HG03442 (cell line): ENCODE measurements around the gene MAML3.

Experiments
- ATAC-seq: cut with Tn5 transposase; IDR thresholded peaks from one replicate; pipeline ENCODE4 v1.9.1; 2021; ENCODE audit warnings: mild to moderate bottlenecking, moderate library complexity; ENCODE audit not compliant: unreplicated experiment

The MAML3 gene

DNA sequence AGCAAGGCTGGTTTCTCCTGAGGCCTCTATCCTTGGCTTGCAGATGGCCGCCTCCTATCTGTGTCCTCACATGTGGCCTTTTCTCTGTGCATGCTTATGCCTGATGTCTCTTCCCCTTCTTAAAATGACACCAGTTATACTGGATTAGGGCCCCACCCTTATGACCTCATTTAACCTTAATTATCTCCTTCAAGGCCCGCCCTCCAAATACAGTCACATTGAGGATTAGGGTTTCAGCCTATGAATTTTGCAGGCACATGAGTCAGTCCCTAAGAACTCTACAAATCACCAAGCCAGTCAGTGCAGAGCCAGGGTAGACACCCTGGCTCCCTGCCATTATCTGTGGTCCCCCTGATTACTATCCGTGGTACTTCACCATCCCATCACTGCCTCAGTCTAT, 51.6 kb downstream of the MAML3 start:
- ATAC-seq = no peak

DNA sequence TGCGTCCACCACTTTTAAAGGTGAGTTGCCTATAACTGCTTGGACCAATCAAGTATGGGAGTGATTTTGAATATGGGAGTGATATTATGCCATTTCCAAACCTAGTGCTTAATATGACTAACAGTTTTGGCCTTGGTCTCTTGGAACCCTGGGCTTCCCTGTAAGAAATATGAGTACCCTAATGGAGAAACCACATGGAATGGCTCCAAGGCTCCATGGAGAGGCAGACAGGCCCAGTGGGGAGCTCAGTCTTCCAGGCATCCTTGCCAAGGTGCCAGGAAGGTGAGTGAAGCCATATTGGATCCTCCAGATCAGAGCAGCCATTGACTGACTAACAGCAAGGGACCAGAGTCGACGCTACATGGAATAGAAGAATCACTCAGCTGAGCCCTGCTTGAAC, 53.2 kb downstream of the MAML3 start:
- ATAC-seq = no peak

DNA sequence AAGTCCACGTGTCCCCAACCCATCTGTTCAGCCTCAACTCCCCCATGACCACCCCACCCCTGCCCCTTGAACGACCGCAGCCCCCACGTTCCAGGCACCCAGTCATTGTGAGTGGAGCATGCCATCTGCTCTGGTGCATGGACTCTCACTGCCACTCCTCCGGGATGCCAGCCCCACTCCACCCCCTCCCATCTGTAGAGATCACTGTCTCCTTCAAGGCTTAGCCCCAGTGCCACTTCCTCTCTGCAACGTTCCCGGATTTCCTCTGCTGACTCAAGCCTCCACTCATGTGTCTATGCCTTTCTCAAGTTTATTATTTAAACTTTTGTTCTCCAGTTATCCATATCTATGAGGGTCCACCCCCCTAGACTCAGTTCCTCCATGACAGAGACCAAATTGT, 54.0 kb downstream of the MAML3 start:
- no peak for ATAC-seq

DNA sequence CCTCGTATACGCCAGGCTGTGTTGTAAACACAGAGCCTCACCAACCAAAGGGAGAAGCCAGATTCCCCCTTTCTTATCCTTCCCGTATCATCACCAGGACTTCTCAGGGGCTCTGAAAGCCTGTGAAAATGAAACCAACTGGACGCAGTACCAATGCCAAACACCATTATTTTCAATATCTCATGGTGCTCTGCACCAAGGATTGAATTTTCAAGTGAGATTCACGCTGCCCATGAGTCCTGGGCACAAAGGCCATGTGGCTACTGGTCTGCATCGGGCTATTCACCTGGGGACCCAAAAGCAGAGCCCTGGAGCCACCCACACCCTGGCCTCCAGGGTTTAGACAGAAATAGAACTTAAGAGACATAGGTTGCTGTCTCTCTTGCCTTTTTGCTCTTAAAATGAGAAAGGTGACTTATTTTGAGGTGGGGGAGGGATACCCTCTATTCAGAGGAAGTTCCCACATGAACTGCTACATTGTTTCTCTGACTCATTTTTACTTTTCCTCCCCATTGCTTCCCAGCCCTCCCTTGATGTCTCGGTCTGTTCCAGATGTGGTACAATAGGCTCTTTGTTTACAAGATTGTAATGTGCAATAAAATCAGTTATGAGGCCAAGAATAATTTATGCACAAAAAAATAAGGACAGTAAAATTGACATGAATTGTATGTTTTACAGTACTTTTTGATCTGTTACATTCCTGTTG, 55.4 kb downstream of the MAML3 start:
- no peak for ATAC-seq

DNA sequence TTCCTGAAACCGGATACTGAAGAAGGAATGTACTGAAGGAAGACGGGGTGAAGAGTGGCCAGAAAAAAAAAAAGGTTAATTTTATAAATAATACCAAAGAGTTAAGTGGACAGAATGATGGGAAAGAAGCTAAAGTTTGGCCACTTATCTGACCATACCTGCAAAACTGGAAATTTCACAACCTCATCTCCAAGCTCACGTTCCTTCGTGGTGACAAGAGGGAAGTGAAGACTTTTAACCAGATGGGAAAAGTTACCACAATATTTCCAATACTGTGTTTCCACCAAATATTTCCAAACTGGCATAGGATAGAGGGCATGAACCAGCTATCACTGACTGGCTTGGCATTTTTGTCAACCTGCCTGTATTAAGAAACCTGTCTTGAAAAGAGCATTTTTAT, 56.4 kb downstream of the MAML3 start:
- ATAC-seq = no peak

DNA sequence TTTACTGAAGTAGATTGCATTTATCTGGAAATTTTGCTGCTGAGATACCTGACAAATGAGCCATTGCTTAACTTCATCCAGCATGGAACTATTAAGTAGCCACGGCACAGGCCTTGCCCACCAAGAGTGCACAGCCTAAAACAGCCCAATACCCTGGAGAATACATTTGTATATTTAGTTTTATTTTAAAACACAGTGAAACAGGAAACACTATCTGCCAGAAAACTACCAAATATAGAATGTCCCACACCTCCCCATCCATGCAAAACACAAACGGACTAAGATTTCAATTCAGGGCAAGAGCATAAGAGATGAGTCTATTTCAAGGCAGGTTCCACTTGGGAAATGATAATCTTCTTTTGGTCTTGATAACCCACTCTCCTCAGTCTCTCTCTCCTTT, 57.1 kb downstream of the MAML3 start:
- ATAC-seq = no peak

DNA sequence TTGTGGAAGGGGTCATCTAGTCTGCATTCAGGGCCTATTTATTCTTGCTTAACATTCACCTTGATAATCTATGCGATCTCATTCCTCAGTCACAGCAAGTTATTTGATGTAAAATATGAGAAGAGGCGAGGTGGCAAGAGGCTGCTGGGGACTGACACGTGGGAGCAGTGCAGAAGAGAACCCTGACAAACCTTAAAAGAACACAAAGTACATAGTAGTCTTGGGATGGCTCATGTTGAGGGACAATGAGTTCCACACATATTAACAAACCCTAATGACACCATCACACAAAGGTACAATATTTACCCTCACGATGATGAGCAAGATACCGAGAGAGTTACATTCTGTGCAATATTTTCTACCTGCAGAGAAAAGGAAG, 57.5 kb downstream of the MAML3 start:
- ATAC-seq = no peak

DNA sequence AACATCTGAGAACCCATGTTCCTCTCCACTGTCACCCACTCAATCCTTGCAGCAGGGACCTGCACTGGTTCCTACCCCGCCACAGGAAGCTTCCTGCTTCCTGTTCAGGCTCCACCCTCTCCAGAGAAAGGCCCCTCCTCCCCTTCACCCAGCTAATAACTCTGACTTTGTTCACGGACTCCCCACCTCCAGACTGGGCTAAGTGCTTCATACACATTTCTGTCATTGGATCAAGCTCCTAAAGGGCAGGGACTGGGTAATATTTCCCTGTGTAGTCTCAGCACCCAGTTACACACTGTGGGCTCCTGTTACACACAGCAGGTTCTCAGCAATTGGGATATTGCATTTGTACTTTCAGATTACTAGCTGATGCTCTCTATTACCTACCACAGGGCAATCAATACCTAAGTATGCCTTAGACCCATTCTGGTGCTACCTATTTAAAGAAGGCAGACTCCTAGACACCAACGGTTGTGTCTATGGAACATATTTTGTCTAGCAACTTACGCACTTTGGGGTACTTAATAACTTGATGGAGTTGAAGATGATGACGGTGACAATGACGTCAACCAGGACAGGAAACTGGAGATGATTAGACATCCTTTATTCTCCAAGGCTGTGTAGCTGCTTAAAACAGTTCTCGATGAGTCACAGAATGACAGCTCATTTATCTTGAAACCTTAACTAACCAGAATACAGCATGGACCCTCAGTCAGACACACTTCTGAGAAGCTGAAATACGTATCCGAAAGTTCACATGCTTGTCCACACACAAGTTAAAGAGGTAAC, 58.1 kb downstream of the MAML3 start:
- ATAC-seq = no peak

DNA sequence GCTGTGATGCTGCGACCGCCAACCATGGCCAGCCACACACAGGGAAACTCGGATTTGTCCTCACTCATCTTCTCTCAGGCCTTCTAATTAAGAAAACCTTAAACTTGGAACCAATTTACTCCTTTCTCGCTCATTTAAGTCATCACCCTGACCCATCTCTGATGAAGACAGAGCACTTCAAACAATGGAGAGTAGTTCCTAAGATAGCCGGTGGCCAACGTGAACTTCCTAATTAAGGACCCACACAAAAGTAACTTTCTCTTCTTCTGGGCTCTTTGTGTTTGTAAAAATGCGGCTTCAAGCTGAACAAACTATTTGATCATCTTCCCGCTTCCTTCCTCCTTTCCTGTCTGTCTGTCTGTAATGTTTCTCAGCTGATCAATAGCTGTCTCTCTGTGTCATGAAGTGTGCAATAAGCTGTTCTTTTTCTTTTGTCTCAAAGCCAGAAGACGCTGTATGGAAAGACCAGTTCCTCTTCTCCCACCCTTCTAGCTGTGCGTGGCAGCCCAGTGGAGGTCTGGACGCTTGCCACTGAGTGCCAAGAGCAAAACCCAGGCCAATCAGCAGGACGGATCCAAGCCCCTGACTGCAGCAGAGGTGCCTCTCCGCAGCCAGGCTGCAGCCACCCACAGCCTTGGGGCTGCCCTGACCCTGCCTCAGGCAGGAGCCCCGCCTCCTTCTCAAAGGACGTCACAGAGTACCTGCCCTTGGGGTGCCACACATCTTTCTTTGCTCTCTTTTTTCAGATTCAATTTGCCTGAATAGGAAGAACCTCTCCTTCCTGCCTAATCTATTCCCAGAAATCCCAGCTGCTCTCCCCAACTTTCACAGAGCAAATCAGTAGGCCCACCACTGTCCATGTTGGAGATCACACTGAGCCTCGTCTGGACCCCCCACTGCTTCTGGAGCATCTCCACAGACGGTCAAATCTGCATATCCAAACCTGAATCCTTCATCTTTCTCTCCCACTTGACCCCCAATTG, 59.3 kb downstream of the MAML3 start:
- ATAC-seq = no peak

DNA sequence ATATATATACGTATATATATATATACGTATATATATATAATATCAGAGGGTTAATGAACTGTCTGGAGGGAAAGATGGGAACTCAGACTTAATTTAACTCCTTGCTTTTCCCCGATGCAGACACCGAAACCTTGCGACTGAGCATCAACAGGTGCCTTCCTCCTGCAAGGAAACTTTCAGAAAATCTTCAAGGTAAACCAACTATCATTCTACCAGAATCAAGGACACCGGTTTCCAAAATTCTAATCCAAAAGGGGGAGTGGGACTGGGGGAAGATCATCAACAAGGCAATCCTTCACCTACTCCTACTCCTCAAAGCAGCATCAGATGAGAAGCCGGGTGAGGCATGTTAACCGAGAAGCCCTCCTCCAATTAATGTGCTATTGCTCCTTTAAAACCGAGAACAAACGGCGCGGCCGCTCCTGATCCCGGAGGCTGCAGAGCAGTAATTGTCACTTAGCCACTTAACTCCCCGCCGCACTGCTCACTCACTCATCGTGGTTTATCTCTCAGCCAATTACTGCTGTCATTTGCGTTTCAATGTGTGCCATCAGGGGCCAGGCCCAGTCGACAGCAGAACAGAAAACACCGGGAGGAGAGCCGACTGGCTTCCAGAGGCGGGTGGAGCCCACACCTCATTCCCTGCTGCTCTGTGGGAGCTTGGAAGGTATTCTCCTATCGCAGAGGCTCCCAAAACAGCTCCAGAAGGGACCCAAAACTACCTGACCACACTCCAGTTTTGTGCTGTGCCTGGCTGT, 61.7 kb downstream of the MAML3 start:
- no peak for ATAC-seq

DNA sequence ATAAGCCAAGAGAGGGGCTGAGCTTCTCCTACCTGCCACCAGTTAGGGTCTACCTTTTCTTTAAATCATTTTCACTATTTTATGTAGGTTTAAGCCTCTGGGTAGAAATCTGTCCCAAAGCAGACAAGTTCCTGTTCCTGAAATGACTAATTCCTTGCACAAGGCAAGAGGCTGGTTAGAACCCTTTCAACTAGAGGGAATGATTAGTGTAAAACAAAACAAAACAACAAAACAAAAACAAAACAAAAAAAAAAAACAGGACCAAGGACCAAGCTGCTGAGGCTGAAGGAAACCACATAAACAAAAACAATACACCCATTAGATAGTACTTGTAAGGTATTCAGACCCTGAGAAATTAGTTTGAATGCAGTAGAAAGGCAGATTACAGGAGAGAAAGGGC, 62.7 kb downstream of the MAML3 start:
- no peak for ATAC-seq

DNA sequence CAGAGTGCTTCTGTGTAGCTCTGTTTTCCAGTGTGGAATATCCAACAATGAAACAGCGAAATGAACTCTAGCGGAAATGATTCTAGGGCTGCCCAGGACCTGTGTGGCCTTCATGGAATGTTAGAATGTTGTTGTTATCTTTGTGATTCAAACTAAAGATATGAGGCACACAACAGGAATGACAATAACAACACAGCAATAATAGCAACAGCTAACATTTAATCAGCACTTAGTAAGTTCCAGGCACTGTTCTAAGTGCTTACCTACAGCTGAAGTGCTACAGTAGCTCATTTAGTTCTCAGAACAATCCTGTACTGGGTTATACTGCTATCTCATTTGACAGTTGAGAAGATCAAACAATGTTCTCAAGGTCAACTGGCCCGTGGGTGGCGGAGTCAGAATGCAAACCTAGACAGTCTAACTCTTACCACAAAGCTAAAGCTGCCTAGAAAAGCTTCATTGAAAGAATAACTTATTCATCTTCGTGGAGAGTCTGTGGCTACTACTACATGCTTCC, 63.7 kb downstream of the MAML3 start:
- ATAC-seq = no peak

DNA sequence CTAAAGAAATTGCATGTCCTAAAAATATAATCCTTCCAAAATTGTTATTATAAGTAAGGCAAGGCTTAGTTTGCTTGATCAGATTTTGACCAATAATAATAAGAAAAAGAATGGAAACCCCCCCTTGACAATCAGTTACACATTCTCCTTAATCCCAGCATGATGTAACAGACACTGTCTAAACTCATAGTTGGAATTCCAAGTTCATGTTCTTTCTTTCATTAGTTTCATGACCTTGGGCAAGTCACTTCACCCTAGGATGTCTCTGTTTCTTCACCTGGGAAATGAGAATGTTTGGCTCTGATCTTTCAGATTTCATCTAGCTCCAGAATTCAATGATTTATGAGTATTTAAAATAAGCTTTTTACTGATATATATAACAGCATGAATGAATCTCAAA, 64.8 kb downstream of the MAML3 start:
- ATAC-seq = no peak

DNA sequence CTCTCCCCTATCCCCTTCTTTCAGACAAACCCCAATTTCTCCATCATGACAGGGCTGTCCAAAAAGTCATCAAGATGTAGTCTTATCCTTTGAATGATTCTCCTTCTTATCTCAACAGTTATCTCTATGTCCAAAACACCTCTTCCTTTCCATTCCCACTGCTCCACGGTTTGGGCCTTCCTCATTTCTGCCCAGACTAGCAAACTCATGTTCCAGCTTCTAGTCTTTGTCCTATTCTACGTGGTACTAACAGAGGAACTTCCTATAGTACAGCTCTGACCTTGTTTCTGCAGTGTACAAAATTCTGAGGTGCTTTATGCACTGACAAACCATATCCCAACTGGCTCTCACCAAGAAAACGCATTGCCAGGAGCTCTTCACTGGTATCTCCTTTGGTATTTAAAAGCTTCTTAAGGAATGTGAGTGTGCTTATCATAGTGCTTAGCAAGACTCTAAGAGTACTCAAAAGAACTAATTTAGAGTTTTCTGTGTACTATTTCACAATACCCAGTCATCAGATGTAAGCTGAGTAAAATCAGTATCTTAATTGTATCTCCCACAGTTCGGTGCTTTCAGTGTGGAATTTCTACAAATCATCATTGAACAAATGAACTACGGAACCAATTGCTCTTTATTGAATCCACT, 65.5 kb downstream of the MAML3 start:
- no peak for ATAC-seq

DNA sequence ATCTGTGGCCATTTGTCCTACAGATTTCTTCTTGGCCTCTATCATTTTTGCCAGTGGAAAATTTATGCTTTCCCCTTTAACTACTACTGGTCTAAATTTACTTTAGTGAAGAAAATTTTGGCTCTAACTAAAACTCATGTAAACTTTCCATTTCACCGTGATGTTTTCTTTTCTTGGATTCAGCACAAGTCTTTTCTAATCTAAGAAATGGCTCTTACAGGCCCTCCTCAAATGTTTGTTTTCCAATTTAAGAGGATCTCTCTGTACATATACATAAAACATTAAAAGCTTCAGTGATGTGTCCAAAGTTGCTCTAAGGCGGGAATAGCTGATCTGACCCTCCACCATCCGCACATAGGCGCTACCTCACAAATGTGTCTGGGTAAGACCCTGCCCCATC, 68.1 kb downstream of the MAML3 start:
- ATAC-seq = no peak

DNA sequence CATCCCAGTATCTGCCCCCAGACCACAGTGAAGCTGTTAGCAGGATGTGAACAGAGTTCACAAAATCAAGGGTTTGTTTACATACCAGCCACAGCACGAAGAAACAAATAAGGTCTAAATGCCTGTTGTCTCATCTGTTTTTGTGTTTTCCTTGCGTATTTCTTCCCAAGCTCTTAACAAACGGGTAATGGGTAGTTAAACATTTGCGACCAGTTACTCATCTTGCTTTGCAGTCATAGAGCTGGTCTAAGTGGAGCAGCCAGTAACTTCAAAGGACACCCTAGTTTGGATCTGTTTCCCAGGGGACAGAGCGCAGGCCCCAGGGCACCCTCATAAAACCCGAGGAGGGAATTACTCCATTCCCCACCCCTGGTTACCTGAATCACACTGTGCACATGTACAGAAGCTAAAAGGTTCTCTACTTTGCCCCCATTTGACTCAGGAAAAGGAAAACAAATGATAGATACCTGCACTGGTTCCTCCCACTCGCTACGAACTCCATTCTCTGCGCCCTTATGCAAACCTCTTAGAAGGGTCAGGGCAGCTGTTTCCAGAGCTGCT, 68.8 kb downstream of the MAML3 start:
- no peak for ATAC-seq

DNA sequence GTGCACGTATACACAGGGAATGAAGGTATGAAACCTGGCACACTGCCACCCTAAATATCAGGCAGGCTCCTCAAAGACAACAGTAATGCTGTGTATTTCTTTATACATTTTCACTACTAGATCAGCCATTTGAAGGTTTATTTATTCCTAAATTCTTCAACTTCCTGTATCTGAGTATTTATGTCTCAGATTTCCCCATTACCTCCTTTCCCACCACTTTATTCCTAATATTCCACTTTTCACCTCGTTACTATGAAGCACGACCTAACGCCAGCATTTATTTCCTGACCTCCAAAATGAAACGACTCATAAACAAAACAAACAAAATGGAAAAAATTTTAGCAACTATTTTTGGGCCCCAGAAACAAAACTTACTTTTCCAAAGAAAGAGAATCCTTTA, 69.6 kb downstream of the MAML3 start:
- ATAC-seq = no peak

DNA sequence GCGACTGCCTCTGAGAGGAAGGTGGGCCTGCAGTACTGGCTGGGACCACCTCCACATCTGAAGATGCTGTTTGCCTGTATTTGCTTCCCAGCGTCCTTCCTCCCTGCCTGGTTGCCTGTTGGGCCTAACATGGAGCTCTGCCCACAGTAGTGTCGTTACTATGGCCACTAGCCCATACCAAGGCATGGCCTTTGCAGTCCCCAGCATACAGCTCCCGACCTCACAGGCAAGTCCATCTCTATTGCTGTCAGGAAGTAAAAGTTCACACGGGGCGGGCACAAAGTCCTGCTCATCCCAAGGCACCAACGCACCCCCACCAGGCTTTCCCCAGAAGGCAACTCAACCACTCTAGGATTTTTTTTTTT, 71.6 kb downstream of the MAML3 start:
- no peak for ATAC-seq

DNA sequence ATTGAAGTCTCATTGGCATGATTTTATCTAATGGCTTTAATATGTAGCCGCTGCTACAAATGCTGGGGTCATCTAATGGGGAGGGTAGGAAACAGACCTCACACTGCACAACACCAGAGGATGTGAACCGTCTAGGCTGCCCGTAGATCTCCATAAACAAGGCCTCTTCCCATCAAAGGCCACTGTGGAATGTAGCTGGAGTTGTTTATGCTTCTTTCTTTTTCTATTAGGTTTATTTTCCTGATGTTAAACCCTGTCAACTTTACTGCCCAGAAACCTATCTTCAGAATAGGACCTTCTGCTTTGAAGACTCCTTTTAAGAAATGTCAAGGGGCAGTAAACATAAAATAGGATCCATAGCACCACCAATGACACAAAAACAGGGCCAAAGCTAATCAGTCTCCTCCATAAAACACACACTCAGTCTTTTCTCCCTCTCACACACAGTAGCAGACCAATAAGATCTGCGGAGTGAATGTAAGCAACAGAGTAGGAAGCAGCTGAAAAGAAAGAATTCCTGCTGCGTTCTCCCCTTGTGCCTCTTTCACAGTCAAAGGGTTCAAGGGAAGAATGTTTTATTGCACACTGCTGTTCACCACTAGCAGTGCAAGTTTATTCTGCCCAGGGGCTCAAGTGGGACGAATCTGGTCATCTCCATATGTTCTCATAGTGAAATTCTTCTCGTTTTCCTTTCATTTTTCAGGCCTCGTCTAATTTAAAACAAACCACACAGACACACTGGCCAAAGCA, 72.2 kb downstream of the MAML3 start:
- ATAC-seq = no peak
